HepG2 (cell line): ENCODE measurements around the gene TBC1D20. TPM values are rescaled to one million over a fixed set of nuclear protein-coding genes. Genes with fewer than 3 reads are reported as not detected.

Source experiments
- ATAC-seq: fragments of 200-7000 bp; cut with Tn5 transposase; 3 replicates; pipeline ENCODE4 v1.9.1; 2020; ENCODE audit warnings: mild to moderate bottlenecking, moderate library complexity
- BruUV-seq: library from RNA; stranded (reverse); fragments of 400-500 nt; replicated peaks from 2 replicates; lab custom pipeline; 2021; lab: Mats Ljungman, UMichigan
- CTCF ChIA-PET: fragments of 300-600 bp; formaldehyde crosslinking; extraction: SDS; loops from one replicate; lab custom pipeline; 2021; ENCODE audit warnings: low total read pairs, inconsistent platforms, low intra/inter-chr PET ratio; lab: Yijun Ruan, JAX
- POLR2A ChIA-PET: fragments of 350-600 bp; sonication (Branson Sonifier 250); formaldehyde crosslinking; loops from one replicate; lab custom pipeline; 2020; ENCODE audit warnings: antibody characterized with exemption, inconsistent platforms; lab: Yijun Ruan, JAX
- DNase-seq: peaks from one replicate; pipeline ENCODE4 v3.0.0-alpha.2; 2015; ENCODE audit warnings: low spot score
- FAIRE-seq: peaks from 3 replicates; lab custom pipeline; 2011; peaks lifted over from hg19 to GRCh38; lab: Jason Lieb, UNC
- H2AFZ ChIP-seq: one replicate; pipeline ENCODE4 v1.6.1; 2011; ENCODE audit warnings: low read length, inconsistent platforms
- H3K27ac ChIP-seq: fragments of 300-600 bp; 3 replicates; pipeline ENCODE4 v1.8.0; 2011; ENCODE audit warnings: mixed run types, mild to moderate bottlenecking, mixed read lengths, low read length, inconsistent platforms; ENCODE audit not compliant: insufficient read depth; ENCODE audit errors: extremely low read length
- H3K27me3 ChIP-seq, 2 experiments: fragments of 200-600 bp in 1 of 2; 2 replicates in 1 of 2; 3 replicates in 1 of 2; pipeline versions ENCODE4 v1.6.0 to v1.8.0; 2011; ENCODE audit warnings: low read length in 2 of 2, mild to moderate bottlenecking in 2 of 2, moderate library complexity in 2 of 2, inconsistent platforms in 1 of 2; ENCODE audit not compliant: insufficient read depth in 2 of 2, control insufficient read depth in 1 of 2
- H3K36me3 ChIP-seq, 2 experiments: fragments of 200-600 bp in 1 of 2; replicated peaks in 1 of 2; 2 replicates in 1 of 2; 3 replicates in 1 of 2; pipeline versions ENCODE4 v1.5.1 to v1.8.0; 2011; ENCODE audit warnings: low read length in 2 of 2, inconsistent platforms in 1 of 2; ENCODE audit not compliant: insufficient read depth in 2 of 2, control insufficient read depth in 1 of 2
- H3K4me1 ChIP-seq: 2 replicates; pipeline ENCODE4 v1.5.1; 2012; ENCODE audit warnings: low read length, inconsistent platforms; ENCODE audit not compliant: insufficient read depth
- H3K4me2 ChIP-seq: 2 replicates; pipeline ENCODE4 v1.6.0; 2011; ENCODE audit warnings: low read depth, low read length, inconsistent platforms
- H3K4me3 ChIP-seq, 3 experiments: fragments of 200-600 bp in 1 of 3; sonication (generic), shearing (Covaris generic) in 1 of 3; replicated peaks in 1 of 3; 2 replicates each; pipeline ENCODE4 v1.5.1; 2011 to 2016; ENCODE audit warnings: low read length in 3 of 3, inconsistent platforms in 2 of 3, low read depth in 2 of 3, mild to moderate bottlenecking in 2 of 3, control low read depth in 1 of 3, mixed read lengths in 1 of 3; ENCODE audit not compliant: insufficient read depth in 1 of 3
- H3K79me2 ChIP-seq: one replicate; pipeline ENCODE4 v1.6.1; 2011; ENCODE audit warnings: low read length, inconsistent platforms; ENCODE audit not compliant: insufficient read depth
- H3K9ac ChIP-seq: 2 replicates; pipeline ENCODE4 v1.6.0; 2011; ENCODE audit warnings: mild to moderate bottlenecking, low read depth, low read length, inconsistent platforms; ENCODE audit not compliant: insufficient read depth
- H3K9me3 ChIP-seq: 2 replicates; pipeline ENCODE4 v1.5.1; 2012; ENCODE audit warnings: mild to moderate bottlenecking, low read length
- H4K20me1 ChIP-seq: 2 replicates; pipeline ENCODE4 v1.6.0; 2011; ENCODE audit warnings: inconsistent platforms, mild to moderate bottlenecking, low read length, moderate library complexity; ENCODE audit not compliant: insufficient read depth
- ARNTL ChIP-seq: sonication (generic); formaldehyde crosslinking; IDR thresholded peaks from 2 replicates; pipeline ENCODE4 v1.4.0; 2020; ENCODE audit warnings: mild to moderate bottlenecking, missing genetic modification reagents
- ELF3 ChIP-seq: IDR thresholded peaks from 2 replicates; pipeline ENCODE4 v1.6.1; 2016; ENCODE audit warnings: missing genetic modification reagents, missing compliant biosample characterization
- GLI4 ChIP-seq: sonication (generic); formaldehyde crosslinking; IDR thresholded peaks from 2 replicates; pipeline ENCODE4 v1.5.1; 2020; ENCODE audit warnings: missing genetic modification reagents, mild to moderate bottlenecking, moderate library complexity, borderline replicate concordance
- HIVEP1 ChIP-seq: sonication (generic); formaldehyde crosslinking; IDR thresholded peaks from 2 replicates; pipeline ENCODE4 v1.4.0; 2020; ENCODE audit warnings: mild to moderate bottlenecking, missing genetic modification reagents
- KDM6A ChIP-seq: IDR thresholded peaks from 2 replicates; pipeline ENCODE4 v1.6.1; 2016; ENCODE audit warnings: low read depth
- MATR3 ChIP-seq: sonication (generic); formaldehyde crosslinking; IDR thresholded peaks from 2 replicates; pipeline ENCODE4 v1.4.0; 2020; ENCODE audit warnings: missing genetic modification reagents
- PLRG1 ChIP-seq: fragments of 450-650 bp; conservative IDR thresholded peaks from 2 replicates; pipeline ENCODE4 v1.6.1; 2016
- SAFB2 ChIP-seq: sonication (generic); formaldehyde crosslinking; IDR thresholded peaks from 2 replicates; pipeline ENCODE4 v1.5.1; 2020; ENCODE audit warnings: missing genetic modification reagents, low read depth, mild to moderate bottlenecking, borderline replicate concordance
- SIX4 ChIP-seq: sonication (generic); formaldehyde crosslinking; IDR thresholded peaks from 2 replicates; pipeline ENCODE4 v1.4.0; 2020; ENCODE audit warnings: missing genetic modification reagents
- ZC3H4 ChIP-seq: sonication (generic); formaldehyde crosslinking; IDR thresholded peaks from 2 replicates; pipeline ENCODE4 v1.4.0; 2020; ENCODE audit warnings: missing genetic modification reagents, borderline replicate concordance
- ZIK1 ChIP-seq: sonication (generic); formaldehyde crosslinking; IDR thresholded peaks from 2 replicates; pipeline ENCODE4 v1.5.0; 2020; ENCODE audit warnings: mild to moderate bottlenecking, low read depth, missing genetic modification reagents, borderline replicate concordance
- ZSCAN30 ChIP-seq: sonication (generic); formaldehyde crosslinking; IDR thresholded peaks from 2 replicates; pipeline ENCODE4 v1.5.0; 2020; ENCODE audit warnings: mild to moderate bottlenecking, missing genetic modification reagents
- WGBS: methylation state at CpG from one replicate; pipeline ENCODE4 v1.1.6; 2017; ENCODE audit warnings: low lambda C conversion rate; 5-methylcytosine and 5-hydroxymethylcytosine counted together
- in situ Hi-C: cut with HindIII; loops from 2 replicates; pipeline ENCODE4 v1.10.0; 2017; ENCODE audit warnings: low pct_unique_long_range_greater_than_20kb; ENCODE audit not compliant: extremely low pct_ligation_motif_present
- intact Hi-C: fragments of 100-400 bp; cut with micrococcal nuclease; formaldehyde crosslinking; loops from one replicate; pipeline ENCODE4 v1.10.0; 2022; ENCODE audit not compliant: unreplicated experiment
- polyA plus RNA-seq, 8 experiments: library from polyadenylated mRNA; depleted of rRNA in 3 of 8; stranded (reverse) in 7 of 8; unstranded in 1 of 8; fragments of >200 nt; fragmentation: Illumina TruSeq in 4 of 8; extraction: Trizol in 4 of 8; gene quantifications; 2 replicates each; pipeline versions ENCODE4 v1.2.1 to v1.2.3, GENCODE V29; 2011 to 2016; ENCODE audit warnings: low read depth in 4 of 8, missing spikeins in 1 of 8, mixed read lengths in 1 of 8; ENCODE audit not compliant: insufficient read depth in 1 of 8
- total RNA-seq, 5 experiments: library from RNA; depleted of rRNA; stranded (reverse); fragments of >200 nt; fragmentation: Illumina TruSeq; extraction: Trizol; gene quantifications; 2 replicates each; pipeline ENCODE4 v1.2.3, GENCODE V29; 2016; ENCODE audit warnings: low read depth in 1 of 5
- TF ChIP-seq, protein P1 (sequence below): sonication (generic); formaldehyde crosslinking; IDR thresholded peaks from 2 replicates; pipeline ENCODE4 v1.4.0; 2020; ENCODE audit warnings: missing genetic modification reagents, mild to moderate bottlenecking, borderline replicate concordance
- TF ChIP-seq, protein P2 (sequence below): sonication (generic); formaldehyde crosslinking; IDR thresholded peaks from 2 replicates; pipeline ENCODE4 v1.5.0; 2020; ENCODE audit warnings: mild to moderate bottlenecking, missing genetic modification reagents
- TF ChIP-seq, protein P3 (sequence below): sonication (generic); formaldehyde crosslinking; IDR thresholded peaks from 2 replicates; pipeline ENCODE4 v1.4.0; 2020; ENCODE audit warnings: low read depth, mild to moderate bottlenecking, missing genetic modification reagents
- TF ChIP-seq, protein P4 (sequence below): sonication (generic); formaldehyde crosslinking; IDR thresholded peaks from 2 replicates; pipeline ENCODE4 v1.4.0; 2020; ENCODE audit warnings: mild to moderate bottlenecking, missing genetic modification reagents

The TBC1D20 gene
- total and polyA plus RNA-seq, 2 of the 13 experiments (the other 11 are each of a cell fraction or from before 2014, with no cell fraction given), result 36.6 to 47.1 TPM

DNA sequence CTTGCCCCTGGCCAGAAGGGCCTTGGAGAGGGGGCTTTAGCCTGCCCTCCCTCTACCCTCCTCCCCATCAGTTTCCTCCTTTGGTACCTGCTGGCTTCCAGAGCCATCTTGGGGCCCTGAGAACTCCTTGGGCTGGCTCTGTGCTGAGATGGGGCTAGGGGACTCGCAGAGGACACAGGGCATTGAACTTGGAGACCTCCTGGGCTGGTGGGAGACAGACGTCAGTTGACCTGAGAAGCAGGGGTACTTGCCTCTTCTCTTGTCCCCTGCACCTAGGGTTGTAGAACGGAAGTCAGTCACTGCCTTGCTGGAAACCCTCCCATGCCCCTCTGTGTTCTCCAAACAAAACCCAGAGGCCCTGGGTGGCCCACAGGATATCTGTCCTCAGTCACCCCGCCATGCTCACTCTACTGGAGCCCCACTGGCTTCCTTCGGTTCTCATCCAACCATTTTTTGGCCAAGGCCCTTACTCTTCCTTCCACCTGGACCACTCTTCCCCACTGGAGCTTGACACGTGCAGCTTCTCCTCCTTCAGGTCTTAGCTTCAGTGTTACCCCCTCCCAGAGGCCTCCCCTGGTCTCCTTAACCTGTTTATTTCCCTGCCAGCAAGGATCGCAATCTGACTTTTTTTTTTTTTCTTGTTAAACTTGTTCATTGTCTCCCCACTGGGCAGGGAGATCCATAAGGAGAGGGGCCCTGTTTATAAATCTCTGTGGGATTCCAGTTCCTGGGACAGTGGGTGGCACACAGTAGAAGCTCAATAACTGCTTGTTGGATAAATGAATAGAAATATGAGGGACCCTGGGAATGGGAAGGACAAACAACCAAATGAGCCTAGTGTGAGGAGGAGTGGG lies 53.3 kb downstream of the TBC1D20 start:
- Histone ChIP-seq H3K79me2 (peaks cover 65% of the 10 kb centered on the region), H3K4me3 (peak overlapping the region; percentile 95 to 98 (median 97)), H4K20me1 (no peaks in the 10 kb centered on the region), H3K4me1 (peaks cover 81% of the 10 kb centered on the region), H3K27me3 (no peaks in the 10 kb centered on the region; a peak in 1 of 5 replicates), H3K4me2 (peak overlapping the region; percentile 93), H2AFZ (no peak overlapping the region), H3K9me3 (no peaks in the 10 kb centered on the region), H3K36me3 (peaks cover 8 to 42% of the 10 kb centered on the region in 2 experiments; a peak in 4 of 5 replicates), H3K27ac (peak overlapping the region; percentile 92), H3K9ac (peak overlapping the region; percentile 100)
- POLR2A ChIA-PET, result interaction anchor here (0.9 to 2.8 kb wide), 12 partner anchors 8 to 135 kb away, joined by 3 to 19 read pairs (median 6); partner anchors contain the start of genes CSNK2A1, NRSN2 and TRIB3
- in situ Hi-C loops (no loop called here), intact Hi-C loops (loop anchor here (1.0 to 2.0 kb wide), 2 partner anchors 22 to 46 kb away; no protein-coding TSS in a partner anchor)
- DNase-seq, result no peak
- CTCF ChIA-PET, result no interaction called here
- peak; percentile 12 for ATAC-seq
- WGBS, result 2% methylated on average over 7 of the region's 7 CpGs
- no TSS peak for BruUV-seq
- FAIRE-seq, result no peak
- no peak for TF ChIP-seq ZSCAN30 (CRISPR knock-in tag)
- 0 out of 2 replicates have a peak, but pooled peaks have one; percentile 39 for TF ChIP-seq ZIK1 (CRISPR knock-in tag)
- TF ChIP-seq, protein P1, sequence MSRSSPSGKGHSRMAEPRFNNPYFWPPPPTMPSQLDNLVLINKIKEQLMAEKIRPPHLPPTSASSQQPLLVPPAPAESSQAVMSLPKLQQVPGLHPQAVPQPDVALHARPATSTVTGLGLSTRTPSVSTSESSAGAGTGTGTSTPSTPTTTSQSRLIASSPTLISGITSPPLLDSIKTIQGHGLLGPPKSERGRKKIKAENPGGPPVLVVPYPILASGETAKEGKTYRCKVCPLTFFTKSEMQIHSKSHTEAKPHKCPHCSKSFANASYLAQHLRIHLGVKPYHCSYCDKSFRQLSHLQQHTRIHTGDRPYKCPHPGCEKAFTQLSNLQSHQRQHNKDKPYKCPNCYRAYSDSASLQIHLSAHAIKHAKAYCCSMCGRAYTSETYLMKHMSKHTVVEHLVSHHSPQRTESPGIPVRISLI (CRISPR knock-in tag), result no peak
- TF ChIP-seq ARNTL (CRISPR knock-in tag), result peak; percentile 25; the same call in 1 of the 2 replicates
- TF ChIP-seq, protein P2, sequence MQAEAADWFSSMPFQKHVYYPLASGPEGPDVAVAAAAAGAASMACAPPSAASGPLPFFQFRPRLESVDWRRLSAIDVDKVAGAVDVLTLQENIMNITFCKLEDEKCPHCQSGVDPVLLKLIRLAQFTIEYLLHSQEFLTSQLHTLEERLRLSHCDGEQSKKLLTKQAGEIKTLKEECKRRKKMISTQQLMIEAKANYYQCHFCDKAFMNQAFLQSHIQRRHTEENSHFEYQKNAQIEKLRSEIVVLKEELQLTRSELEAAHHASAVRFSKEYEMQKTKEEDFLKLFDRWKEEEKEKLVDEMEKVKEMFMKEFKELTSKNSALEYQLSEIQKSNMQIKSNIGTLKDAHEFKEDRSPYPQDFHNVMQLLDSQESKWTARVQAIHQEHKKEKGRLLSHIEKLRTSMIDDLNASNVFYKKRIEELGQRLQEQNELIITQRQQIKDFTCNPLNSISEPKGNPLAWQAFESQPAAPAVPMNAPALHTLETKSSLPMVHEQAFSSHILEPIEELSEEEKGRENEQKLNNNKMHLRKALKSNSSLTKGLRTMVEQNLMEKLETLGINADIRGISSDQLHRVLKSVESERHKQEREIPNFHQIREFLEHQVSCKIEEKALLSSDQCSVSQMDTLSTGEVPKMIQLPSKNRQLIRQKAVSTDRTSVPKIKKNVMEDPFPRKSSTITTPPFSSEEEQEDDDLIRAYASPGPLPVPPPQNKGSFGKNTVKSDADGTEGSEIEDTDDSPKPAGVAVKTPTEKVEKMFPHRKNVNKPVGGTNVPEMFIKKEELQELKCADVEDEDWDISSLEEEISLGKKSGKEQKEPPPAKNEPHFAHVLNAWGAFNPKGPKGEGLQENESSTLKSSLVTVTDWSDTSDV (CRISPR knock-in tag), result peak; percentile 60; the same call in 1 of the 2 replicates
- TF ChIP-seq MATR3 (CRISPR knock-in tag), result no peak
- peak; percentile 73; the same call in 1 of the 2 replicates for TF ChIP-seq GLI4 (CRISPR knock-in tag)
- TF ChIP-seq, protein P3, sequence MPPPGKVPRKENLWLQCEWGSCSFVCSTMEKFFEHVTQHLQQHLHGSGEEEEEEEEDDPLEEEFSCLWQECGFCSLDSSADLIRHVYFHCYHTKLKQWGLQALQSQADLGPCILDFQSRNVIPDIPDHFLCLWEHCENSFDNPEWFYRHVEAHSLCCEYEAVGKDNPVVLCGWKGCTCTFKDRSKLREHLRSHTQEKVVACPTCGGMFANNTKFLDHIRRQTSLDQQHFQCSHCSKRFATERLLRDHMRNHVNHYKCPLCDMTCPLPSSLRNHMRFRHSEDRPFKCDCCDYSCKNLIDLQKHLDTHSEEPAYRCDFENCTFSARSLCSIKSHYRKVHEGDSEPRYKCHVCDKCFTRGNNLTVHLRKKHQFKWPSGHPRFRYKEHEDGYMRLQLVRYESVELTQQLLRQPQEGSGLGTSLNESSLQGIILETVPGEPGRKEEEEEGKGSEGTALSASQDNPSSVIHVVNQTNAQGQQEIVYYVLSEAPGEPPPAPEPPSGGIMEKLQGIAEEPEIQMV (CRISPR knock-in tag), result 0 out of 2 replicates have a peak, but pooled peaks have one; percentile 76
- TF ChIP-seq, protein P4, sequence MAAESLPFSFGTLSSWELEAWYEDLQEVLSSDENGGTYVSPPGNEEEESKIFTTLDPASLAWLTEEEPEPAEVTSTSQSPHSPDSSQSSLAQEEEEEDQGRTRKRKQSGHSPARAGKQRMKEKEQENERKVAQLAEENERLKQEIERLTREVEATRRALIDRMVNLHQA, result peak; percentile 37; the same call in 1 of the 2 replicates
- 0 out of 2 replicates have a peak, but pooled peaks have one; percentile 5 for TF ChIP-seq SIX4 (CRISPR knock-in tag)
- no peak for TF ChIP-seq ELF3 (CRISPR knock-in tag)
- no peak for TF ChIP-seq KDM6A (CRISPR knock-in tag)
- 0 out of 2 replicates have a peak, but pooled peaks have one; percentile 15 for TF ChIP-seq SAFB2 (CRISPR knock-in tag)
- no peak for TF ChIP-seq ZC3H4 (CRISPR knock-in tag)
- TF ChIP-seq HIVEP1, result no peak; the same call in 1 of the 2 replicates
- no peak for TF ChIP-seq PLRG1
